ENCODE results near the gene TGFBR2. TPM values are rescaled to one million over a fixed set of nuclear protein-coding genes. Genes with fewer than 3 reads are reported as not detected.
A peak's percentile ranks its signal among the peaks of the same experiment; 100 is the strongest.

The TGFBR2 gene
- total RNA-seq, 1 experiment from 2014 or later = 48.2 TPM

DNA sequence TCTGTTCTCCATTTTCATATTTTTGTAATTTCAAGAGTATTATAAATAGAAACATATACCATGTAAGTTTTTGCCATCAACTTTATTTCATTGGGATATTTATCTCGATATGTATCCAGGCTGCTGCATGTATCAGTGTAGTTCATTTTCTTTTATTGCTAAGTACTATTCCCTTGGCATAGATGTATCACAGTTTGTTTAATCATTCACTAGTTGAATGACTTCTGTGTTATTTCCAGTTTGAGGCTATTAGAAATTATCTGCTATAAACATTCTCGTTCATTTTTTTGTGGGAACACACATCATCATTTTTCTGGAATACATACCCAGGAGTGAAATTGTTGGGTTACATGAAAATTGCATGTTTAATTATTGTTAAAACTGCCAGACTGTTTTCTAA lies 18.5 kb upstream of the TGFBR2 start:
- Histone ChIP-seq H3K4me1 (ENCODE audit: insufficient read depth, low read length) (peaks cover 12% of the 10 kb centered on the region), H3K9ac (ENCODE audit: low read length) (no peak overlapping the region), H3K4me3 (ENCODE audit: low read length) (no peak overlapping the region), H3K9me3 (ENCODE audit: low read length) (no peaks in the 10 kb centered on the region), H3F3A (ENCODE audit: low read length, unreplicated experiment) (no peaks in the 10 kb centered on the region), H3K36me3 (ENCODE audit: low read depth, low read length) (no peaks in the 10 kb centered on the region), H3K27ac (ENCODE audit: low read length) (no peak overlapping the region), H2AFZ (ENCODE audit: low read length) (no peak overlapping the region), H4K20me1 (ENCODE audit: low read length) (no peaks in the 10 kb centered on the region), H3K79me2 (ENCODE audit: low read length) (no peaks in the 10 kb centered on the region), H3K9me2 (replicated peaks; ENCODE audit: low read length) (no peaks in the 10 kb centered on the region), H3K4me2 (ENCODE audit: low read length) (no peak overlapping the region), H3K27me3 (ENCODE audit: low read length) (no peaks in the 10 kb centered on the region)
- POLR2A ChIA-PET (ENCODE audit: unreplicated experiment) = no interaction called here
- TF ChIP-seq EZH2 (IDR thresholded peaks at IDR 0.05; ENCODE audit: low read length, unreplicated experiment) (no peak), EZH2phosphoT487 (IDR thresholded peaks at IDR 0.05; ENCODE audit: borderline replicate concordance, low read length) (no peak)
- TF ChIP-seq, protein P1, sequence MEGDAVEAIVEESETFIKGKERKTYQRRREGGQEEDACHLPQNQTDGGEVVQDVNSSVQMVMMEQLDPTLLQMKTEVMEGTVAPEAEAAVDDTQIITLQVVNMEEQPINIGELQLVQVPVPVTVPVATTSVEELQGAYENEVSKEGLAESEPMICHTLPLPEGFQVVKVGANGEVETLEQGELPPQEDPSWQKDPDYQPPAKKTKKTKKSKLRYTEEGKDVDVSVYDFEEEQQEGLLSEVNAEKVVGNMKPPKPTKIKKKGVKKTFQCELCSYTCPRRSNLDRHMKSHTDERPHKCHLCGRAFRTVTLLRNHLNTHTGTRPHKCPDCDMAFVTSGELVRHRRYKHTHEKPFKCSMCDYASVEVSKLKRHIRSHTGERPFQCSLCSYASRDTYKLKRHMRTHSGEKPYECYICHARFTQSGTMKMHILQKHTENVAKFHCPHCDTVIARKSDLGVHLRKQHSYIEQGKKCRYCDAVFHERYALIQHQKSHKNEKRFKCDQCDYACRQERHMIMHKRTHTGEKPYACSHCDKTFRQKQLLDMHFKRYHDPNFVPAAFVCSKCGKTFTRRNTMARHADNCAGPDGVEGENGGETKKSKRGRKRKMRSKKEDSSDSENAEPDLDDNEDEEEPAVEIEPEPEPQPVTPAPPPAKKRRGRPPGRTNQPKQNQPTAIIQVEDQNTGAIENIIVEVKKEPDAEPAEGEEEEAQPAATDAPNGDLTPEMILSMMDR (conservative IDR thresholded peaks at IDR 0.05; ENCODE audit: low read depth, low read length) = no peak
- no peak for DNase-seq
- intact Hi-C loops (cut with micrococcal nuclease) = no loop called here
- no TSS peak for BruUV-seq (replicated peaks)
- CTCF ChIA-PET = no interaction called here
- ATAC-seq = no peak

DNA sequence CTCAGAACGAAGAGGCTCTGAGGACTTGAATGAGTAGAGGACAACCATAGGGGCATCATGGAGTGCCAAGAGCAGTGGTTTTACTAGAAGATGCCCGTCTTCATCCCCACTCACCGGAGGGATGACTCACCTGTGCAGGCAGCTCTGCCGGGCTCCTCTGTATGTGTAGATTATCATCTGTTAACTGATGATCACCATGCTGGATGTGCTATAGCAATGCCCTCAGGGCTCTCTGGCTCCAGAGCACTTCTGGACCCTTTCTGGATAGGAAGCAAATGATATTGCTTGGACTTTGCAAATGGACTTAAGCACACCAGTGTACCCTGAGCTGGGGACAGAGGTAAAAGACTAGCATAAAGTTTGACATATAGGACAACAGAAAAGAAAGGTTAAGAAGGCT lies 10.2 kb upstream of the TGFBR2 start:
- H3F3A ChIP-seq (ENCODE audit: low read length, unreplicated experiment) = peaks cover 5% of the 10 kb centered on the region
- no peaks in the 10 kb centered on the region for H4K20me1 ChIP-seq (ENCODE audit: low read length)
- no TSS peak for BruUV-seq (replicated peaks)
- peaks cover 35% of the 10 kb centered on the region for H3K4me1 ChIP-seq (ENCODE audit: insufficient read depth, low read length)
- POLR2A ChIA-PET (ENCODE audit: unreplicated experiment) = no interaction called here
- H3K79me2 ChIP-seq (ENCODE audit: low read length) = no peaks in the 10 kb centered on the region
- no peaks in the 10 kb centered on the region for H3K9me2 ChIP-seq (replicated peaks; ENCODE audit: low read length)
- H3K4me3 ChIP-seq (ENCODE audit: low read length) = no peak overlapping the region
- peak overlapping the region; percentile 11; the same call in 1 of the 2 replicates for H3K4me2 ChIP-seq (ENCODE audit: low read length)
- no peaks in the 10 kb centered on the region for H3K27me3 ChIP-seq (ENCODE audit: low read length)
- DNase-seq (peak; percentile 82), ATAC-seq (peak; percentile 59)
- no peaks in the 10 kb centered on the region for H3K36me3 ChIP-seq (ENCODE audit: low read depth, low read length)
- CTCF ChIA-PET = no interaction called here
- TF ChIP-seq, protein P1 (conservative IDR thresholded peaks at IDR 0.05; ENCODE audit: low read depth, low read length) = no peak
- TF ChIP-seq EZH2phosphoT487 (IDR thresholded peaks at IDR 0.05; ENCODE audit: borderline replicate concordance, low read length) = no peak
- no peak for TF ChIP-seq EZH2 (IDR thresholded peaks at IDR 0.05; ENCODE audit: low read length, unreplicated experiment)
- H3K9me3 ChIP-seq (ENCODE audit: low read length) = no peaks in the 10 kb centered on the region
- no peak overlapping the region for H2AFZ ChIP-seq (ENCODE audit: low read length)
- H3K9ac ChIP-seq (ENCODE audit: low read length) = peak overlapping the region; percentile 49; the same call in 1 of the 2 replicates
- H3K27ac ChIP-seq (ENCODE audit: low read length) = peak overlapping the region; percentile 88
- intact Hi-C loops (cut with micrococcal nuclease) = loop anchor here (2.0 kb wide), 4 partner anchors 17 to 397 kb away; no protein-coding TSS in a partner anchor

DNA sequence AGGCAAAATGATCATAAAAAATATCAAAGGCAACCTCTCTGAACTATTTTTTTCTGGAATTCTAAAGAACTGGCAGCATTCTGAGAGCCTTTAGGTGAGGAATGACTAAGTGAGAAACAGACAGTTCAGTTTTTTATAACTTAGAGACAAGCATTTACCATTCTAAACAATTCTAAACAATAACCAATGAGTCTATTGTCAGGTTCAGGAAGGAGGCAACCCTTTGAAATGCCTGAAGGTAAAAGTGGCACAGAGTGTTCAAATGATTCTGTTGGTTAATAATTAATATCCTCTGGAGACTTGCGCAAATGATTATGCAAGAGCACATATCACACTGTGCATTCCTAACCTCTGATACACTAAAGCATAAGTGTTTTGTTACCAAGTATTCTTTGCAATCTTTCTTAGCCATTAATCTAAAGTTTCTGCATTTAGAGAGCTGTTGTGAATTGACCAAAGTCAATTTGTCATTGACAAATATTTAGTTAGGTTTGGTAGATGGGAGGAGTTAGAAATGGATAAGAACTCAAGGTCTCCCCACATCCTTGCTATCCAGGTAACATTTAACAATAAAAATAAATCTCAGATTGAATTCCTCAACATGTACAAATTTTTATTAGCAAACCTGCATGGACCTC lies 9.2 kb upstream of the TGFBR2 start:
- Histone ChIP-seq H3K9me2 (replicated peaks; ENCODE audit: low read length) (no peaks in the 10 kb centered on the region), H3F3A (ENCODE audit: low read length, unreplicated experiment) (peaks cover 5% of the 10 kb centered on the region), H3K9ac (ENCODE audit: low read length) (peak overlapping the region; percentile 52), H3K27me3 (ENCODE audit: low read length) (no peaks in the 10 kb centered on the region), H3K27ac (ENCODE audit: low read length) (peak overlapping the region; percentile 88), H3K4me2 (ENCODE audit: low read length) (peak overlapping the region; percentile 56), H3K36me3 (ENCODE audit: low read depth, low read length) (no peaks in the 10 kb centered on the region), H2AFZ (ENCODE audit: low read length) (no peak overlapping the region), H3K9me3 (ENCODE audit: low read length) (no peaks in the 10 kb centered on the region), H4K20me1 (ENCODE audit: low read length) (no peaks in the 10 kb centered on the region), H3K4me3 (ENCODE audit: low read length) (peak overlapping the region; percentile 18; the same call in 1 of the 2 replicates), H3K4me1 (ENCODE audit: insufficient read depth, low read length) (peaks cover 35% of the 10 kb centered on the region), H3K79me2 (ENCODE audit: low read length) (no peaks in the 10 kb centered on the region)
- BruUV-seq (replicated peaks) = no TSS peak
- intact Hi-C loops (cut with micrococcal nuclease) = loop anchor here (1.0 to 2.0 kb wide), 9 partner anchors 9 to 398 kb away; partner anchors contain the start of gene TGFBR2
- ATAC-seq = peak; percentile 85
- CTCF ChIA-PET = no interaction called here
- POLR2A ChIA-PET (ENCODE audit: unreplicated experiment) = interaction anchor here (0.6 kb wide), 1 partner anchor 1219 kb away, joined by 4 read pairs; no protein-coding TSS in a partner anchor
- TF ChIP-seq EZH2phosphoT487 (IDR thresholded peaks at IDR 0.05; ENCODE audit: borderline replicate concordance, low read length) = no peak
- no peak for TF ChIP-seq EZH2 (IDR thresholded peaks at IDR 0.05; ENCODE audit: low read length, unreplicated experiment)
- TF ChIP-seq, protein P1 (conservative IDR thresholded peaks at IDR 0.05; ENCODE audit: low read depth, low read length) = no peak
- DNase-seq = peak; percentile 98

Data from PC-3 (cell line).